Measurements from ENCODE around the gene BORCS8.
"Not testable (repeated sequence)": the region's sequence is repeated elsewhere in the genome, so short reads cannot be mapped to it uniquely, and the experiment has no call there.

The BORCS8 gene

DNA sequence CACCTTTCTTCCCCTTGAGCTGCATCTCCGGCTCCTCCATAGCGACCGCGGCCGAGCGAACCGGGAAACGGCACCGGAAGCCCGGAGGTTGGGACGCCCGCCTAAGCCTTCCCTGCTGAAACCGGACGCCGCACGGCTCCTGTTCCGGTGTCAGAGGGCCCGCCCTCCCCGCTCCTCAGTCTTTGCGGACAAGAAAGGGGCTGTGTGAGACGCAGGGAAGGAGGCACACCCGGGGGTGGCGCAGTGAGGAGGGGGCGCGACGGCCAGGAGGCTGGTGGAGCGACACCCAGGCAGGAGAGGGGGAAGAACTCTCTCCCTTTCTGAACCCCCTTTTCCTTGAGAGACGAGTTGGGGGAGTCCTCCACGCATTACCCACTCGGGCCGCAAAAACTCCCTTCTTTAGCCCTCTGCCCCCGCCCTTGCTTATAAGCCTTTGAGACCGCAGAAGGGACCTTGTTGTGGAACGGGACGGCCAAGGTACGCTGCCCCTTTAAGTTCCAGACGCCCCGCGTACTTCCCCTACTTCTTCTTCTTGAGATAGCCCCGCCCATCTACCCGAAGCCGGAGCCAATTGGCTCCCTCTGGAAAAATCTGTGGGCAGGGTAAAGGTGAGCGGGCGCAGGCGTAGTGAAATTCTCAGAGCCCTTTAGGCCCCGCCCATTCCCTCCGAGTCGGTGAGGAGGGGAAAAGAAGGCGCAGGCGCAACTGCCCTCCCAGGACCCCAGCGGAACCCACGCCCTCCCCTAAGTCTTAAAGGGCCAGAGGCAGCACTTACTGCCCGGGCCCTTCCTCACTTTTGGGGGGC, at the start of gene BORCS8, which contains the start of gene RFXANK:
Gene BORCS8 (minus strand): TSS at position 75 of the 805 bp plus-strand sequence. CDS start 35 bp downstream, at position 40.
Gene RFXANK (plus strand): TSS at position 181 of the 805 bp plus-strand sequence. CDS start 1,689 bp downstream, outside the sequence.
- peak; percentile 99 for DNase-seq (ENCODE audit: low read depth)

GRCh38 chr19:19240476-19240875, 48.5 kb upstream of the BORCS8 start:
- DNase-seq (ENCODE audit: low read depth): no peak

DNA sequence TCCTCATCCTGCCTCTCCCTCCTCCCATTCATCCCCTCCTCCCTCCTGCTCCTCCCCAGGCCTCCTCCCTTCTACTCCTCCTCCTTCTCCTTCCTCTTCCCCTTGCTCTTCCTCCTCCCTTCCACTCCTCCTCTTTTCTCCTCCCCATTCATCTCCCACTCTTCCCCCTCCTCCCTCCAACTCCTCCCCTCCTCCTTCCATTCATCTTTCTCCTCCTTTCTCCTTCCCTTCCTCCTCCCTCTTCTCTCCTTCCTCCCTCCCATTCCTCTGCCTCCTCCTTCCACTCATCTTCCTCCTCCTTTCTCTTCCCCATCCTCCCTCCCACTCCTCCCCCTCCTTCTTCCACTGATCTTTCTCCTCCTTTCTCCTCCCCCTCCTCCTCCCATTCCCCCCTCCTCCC, 47.7 kb upstream of the BORCS8 start:
- no peak for DNase-seq (ENCODE audit: low read depth)

DNA sequence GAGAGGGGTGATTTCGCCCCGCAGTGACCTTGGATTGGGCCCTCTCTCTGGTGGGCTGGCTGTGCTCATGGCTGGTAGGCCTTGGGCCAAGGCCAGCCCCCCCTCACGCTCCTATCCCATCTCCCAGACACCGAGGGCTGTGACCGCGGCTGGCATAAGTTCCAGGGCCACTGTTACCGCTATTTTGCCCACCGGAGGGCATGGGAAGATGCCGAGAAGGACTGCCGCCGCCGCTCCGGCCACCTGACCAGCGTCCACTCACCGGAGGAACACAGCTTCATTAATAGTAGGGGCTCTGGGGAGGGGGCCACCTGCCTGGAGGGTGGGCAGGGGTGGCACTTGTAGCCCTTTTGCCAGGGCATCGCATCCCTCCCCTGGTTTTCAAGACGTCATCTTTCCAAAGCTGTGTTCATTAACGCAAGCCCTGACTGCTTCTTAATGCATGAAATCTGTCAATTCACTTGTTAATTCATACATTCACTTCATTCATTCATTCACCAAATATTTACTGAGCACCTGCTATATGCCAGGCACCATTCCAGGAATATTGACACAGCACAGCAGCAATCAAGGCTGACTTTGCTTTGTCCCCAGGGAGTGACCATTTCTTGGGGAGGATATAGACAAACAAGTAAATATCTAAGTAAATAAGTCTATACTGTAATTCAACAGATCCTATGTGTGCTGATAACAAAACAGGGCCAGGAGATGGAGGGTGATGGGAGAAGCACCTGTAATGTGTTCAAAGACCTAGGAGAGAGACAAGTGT, 46.4 kb upstream of the BORCS8 start:
- DNase-seq (ENCODE audit: low read depth): no peak

GRCh38 chr19:19236173-19236572, 44.2 kb upstream of the BORCS8 start:
- DNase-seq (ENCODE audit: low read depth): no peak

- DNase-seq (ENCODE audit: low read depth): no peak
These were observed 42.4 kb upstream of the BORCS8 start for GRCh38 chr19:19234220-19234816.

DNA sequence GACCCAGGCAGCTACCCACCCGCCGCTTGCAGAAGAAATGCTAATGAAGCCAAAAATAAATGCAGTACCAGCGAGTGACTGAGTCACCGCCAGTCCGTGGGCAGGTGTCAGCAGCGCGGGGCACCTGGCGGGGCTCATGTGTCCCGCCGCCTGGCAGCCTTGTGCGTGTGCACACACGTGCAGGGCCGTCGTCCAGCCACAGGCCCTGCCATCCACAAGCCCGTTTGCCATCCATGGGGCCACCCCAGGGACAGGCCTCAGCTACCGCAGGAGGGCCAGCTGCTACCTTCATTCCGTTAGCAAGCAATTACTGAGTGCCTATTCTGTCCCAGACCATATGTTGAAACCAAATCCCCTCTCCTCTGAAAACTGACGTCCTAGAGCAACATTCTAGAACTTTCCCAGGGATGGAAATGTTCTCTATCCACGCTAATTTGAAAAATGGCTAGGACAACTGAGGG, 40.3 kb upstream of the BORCS8 start:
- no peak for DNase-seq (ENCODE audit: low read depth)

DNA sequence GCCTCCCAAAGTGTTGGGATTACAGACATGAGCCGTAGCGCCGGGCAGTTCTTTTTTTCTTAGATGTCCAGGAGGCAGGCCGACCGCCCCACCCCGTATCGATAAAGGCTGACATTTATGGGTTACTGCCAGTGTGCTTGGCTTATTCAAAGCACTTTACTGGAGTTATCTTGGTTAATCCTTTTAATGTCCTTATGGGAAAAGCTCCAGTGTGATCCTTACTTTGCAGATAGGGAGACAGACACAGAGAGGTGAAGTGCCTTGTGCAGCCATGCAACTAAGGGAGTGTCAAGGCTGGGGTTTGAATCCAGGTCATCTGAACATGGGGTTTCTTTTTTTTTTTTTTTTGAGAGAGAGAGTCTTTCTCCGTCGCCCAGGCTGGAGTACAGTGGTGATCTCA, 39.0 kb upstream of the BORCS8 start:
- DNase-seq (ENCODE audit: low read depth): no peak

- no peak for DNase-seq (ENCODE audit: low read depth)
These were observed 37.7 kb upstream of the BORCS8 start for GRCh38 chr19:19229701-19230100.

- no peak for DNase-seq (ENCODE audit: low read depth)
These were observed 35.3 kb upstream of the BORCS8 start for GRCh38 chr19:19227217-19227616.

GRCh38 chr19:19226663-19227062, 34.7 kb upstream of the BORCS8 start:
- DNase-seq (ENCODE audit: low read depth): no peak

- no peak for DNase-seq (ENCODE audit: low read depth)
These were observed 34.3 kb upstream of the BORCS8 start for GRCh38 chr19:19226204-19226603.

- DNase-seq (ENCODE audit: low read depth): peak; percentile 61
These were observed 33.0 kb upstream of the BORCS8 start for GRCh38 chr19:19224852-19225494.

- DNase-seq (ENCODE audit: low read depth): no peak
These were observed 32.3 kb upstream of the BORCS8 start for GRCh38 chr19:19224150-19224851.

DNA sequence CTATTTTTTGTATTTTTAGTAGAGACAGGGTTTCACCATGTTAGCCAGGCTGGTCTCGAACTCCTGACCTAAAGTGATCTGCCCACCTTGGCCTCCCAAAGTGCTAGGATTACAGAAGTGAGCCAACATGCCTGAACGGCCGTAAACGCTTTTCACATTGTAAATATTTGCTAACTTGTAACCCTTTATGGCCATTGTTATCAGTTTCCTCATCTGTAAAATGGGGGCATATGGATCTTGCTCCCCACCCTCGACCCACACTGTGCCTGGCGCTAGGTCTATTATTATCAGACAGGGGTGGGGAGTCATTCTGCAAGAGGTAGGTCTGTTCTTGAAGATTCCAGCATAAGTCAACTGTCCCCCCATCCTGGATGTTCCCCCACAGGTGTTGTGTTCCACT, 31.7 kb upstream of the BORCS8 start:
- DNase-seq (ENCODE audit: low read depth): no peak

GRCh38 chr19:19223060-19223459, 31.1 kb upstream of the BORCS8 start:
- no peak for DNase-seq (ENCODE audit: low read depth)

DNA sequence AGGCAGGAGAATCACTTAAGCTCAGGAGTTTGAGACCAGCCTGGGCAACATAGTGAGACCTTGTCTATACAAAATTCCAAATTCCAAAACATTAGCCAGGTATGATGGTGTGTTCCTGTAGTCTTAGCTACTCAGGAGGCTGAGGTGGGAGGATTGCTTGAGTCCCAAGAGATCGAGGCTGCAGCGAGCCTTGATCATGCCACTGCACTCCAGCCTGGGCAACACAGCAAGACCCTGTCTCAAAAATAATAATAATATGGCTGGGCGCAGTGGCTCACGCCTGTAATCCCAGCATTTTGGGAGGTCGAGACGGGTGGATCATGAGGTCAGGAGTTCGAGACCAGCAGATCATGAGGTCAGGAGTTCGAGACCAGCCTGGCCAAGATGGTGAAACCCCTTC, 29.0 kb upstream of the BORCS8 start:
- not testable (repeated sequence) for DNase-seq (ENCODE audit: low read depth)

GRCh38 chr19:19218911-19219310, 27.0 kb upstream of the BORCS8 start:
- no peak for DNase-seq (ENCODE audit: low read depth)

DNA sequence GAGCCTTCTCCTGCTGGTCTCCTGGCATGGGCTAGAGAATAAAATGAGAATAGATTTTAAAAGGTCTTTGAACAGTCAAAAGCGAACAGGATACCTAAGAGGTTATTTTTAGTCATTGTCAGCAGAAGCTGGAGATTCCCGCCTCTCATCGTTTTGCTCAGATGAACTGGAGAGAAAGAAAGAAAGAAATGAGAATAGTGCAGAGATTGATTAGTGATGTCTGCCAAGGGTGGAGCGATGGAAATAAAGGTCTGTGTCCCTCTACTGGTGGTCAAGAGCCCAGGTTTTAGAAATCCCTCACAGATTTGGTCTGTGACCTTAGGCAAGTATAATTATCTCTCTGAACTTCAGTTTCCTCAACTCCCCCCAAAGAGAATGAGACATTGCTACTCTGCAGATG, 25.1 kb upstream of the BORCS8 start:
- no peak for DNase-seq (ENCODE audit: low read depth)

DNA sequence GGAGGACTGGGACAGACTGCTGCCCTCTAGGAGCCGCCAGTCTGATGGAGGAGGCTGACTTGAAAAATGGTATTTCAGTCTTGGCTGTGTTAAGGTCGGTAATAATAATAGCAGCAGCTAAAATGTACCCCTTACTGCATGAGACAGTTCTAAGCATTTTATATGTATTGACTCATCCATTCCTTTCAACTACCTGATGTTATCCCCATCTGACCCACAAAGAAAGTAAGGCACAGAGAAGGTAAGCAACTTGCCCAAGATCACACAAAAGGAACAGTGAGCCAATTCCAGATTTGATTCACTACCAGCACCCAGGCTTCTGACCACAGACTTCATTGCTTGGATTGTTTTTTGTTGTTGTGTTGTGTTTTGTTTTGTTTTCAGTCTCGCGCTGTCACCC, 23.8 kb upstream of the BORCS8 start:
- no peak for DNase-seq (ENCODE audit: low read depth)

DNA sequence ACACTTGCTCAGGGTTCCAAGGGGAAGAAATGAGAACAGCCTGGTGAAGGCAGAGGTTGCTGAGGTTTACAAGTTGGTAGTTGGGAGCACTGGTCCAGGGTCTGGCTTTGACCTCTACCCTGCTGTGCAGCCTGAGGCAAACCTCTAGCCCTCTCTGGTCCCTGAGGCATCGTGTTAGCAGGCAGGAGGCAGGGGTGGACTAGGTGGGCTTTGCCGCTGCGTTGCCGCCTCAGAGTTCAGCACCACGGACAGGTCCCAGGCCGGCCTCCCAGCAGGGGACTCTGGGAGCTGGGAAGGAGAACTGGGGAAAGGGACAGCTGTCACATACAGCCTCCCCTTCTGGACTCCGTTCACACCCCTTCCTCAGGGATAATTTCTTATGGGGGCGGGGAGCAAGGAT, 22.9 kb upstream of the BORCS8 start:
- no peak for DNase-seq (ENCODE audit: low read depth)

GRCh38 chr19:19214159-19214490, 22.2 kb upstream of the BORCS8 start:
- DNase-seq (ENCODE audit: low read depth): no peak

All from stimulated activated CD4-positive, alpha-beta T cell treated with anti-CD3 and anti-CD28 coated beads, Interleukin-2, amount 100 ng/mL, for 4 hours (primary cell).